CD4-positive, alpha-beta T cell treated with Interleukin-6 at 100 ng/mL for 8 hours (primary cell): ENCODE data around the gene SLC35F1.
"Not testable (repeated sequence)": the region's sequence is repeated elsewhere in the genome, so short reads cannot be mapped to it uniquely, and the experiment has no call there.

Experiments
- DNase-seq: peaks from one replicate; pipeline ENCODE4 v3.0.0-alpha.2; 2020; ENCODE audit warnings: mixed read lengths, low spot score

Gene SLC35F1

GRCh38 chr6:117992856-117993255 lies 85.8 kb downstream of the SLC35F1 start:
- DNase-seq = no peak

- no peak for DNase-seq
Observed at GRCh38 chr6:118012944-118013343, 105.9 kb downstream of the SLC35F1 start.

- no peak for DNase-seq
Observed at GRCh38 chr6:118016532-118016931, 109.5 kb downstream of the SLC35F1 start.

DNA sequence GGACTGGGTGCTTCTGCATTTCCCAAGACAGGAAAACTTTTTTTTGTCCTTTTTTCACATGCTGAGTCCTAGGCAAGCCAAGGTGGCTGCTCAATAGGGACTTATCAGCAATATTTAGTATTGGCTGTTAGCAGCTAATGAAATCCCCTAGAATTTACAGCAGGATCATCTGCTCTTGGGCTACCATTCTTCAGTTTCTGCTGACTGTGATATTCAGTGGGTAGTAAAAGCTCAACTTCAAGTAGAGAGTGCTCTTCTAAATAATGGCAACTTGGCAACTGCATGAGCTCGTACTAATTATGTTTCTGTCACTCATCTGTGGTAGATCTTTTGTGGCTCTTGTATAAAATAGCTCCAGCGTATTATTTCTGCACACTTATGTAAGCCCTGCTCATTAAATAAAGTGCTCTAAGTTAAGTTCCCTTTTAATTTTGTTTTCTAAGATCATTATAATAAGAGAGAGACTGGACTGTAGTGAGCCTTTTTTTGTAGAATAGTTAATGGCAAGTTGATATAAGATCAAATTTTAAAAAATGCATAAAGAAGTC lies 110.3 kb downstream of the SLC35F1 start:
- no peak for DNase-seq

- no peak for DNase-seq
Observed at GRCh38 chr6:118023771-118024170, 116.7 kb downstream of the SLC35F1 start.

- no peak for DNase-seq
Observed at GRCh38 chr6:118029967-118030366, 122.9 kb downstream of the SLC35F1 start.

- not testable (repeated sequence) for DNase-seq
Observed at GRCh38 chr6:118037479-118037878, 130.4 kb downstream of the SLC35F1 start.

DNA sequence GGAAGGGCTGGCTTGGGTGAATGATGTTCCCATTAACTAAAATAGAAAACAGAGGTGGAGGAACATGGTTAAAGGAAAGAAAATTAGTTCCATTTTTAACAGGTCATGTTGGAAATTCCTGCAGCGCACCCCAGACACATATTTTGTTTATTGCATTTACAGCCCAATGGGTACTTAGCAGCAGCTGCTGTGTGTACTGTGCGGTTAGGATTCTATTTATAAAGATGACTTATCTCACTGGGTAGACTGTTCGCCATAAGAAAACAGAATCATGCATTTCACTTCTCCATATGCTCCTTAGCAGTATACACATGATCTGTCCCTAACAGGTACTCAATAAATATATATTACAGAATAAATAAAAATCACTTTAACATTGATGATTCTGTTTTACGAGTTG lies 135.8 kb downstream of the SLC35F1 start:
- DNase-seq = no peak

- no peak for DNase-seq
Observed at GRCh38 chr6:118044275-118044674, 137.2 kb downstream of the SLC35F1 start.

- no peak for DNase-seq
Observed at GRCh38 chr6:118054082-118054481, 147.0 kb downstream of the SLC35F1 start.

DNA sequence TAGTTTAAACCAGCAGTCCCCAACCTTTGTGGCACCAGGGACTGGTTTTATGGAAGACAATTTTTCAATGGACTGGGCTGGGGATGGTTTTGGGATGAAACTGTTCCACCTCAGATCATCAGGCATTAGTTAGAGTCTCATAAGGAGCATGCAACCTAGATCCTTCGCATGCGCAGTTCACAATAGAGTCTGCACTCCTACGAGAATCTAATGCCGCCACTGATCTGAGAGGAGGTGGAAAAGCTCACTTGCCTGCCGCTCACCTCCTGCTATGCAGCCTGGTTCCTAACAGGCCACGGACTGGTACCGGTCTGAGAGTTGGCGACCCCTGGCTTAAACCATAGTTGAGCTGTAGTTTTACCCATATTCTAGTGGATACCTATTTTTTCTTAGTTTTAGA lies 154.6 kb downstream of the SLC35F1 start:
- no peak for DNase-seq

GRCh38 chr6:118080547-118080946 lies 173.5 kb downstream of the SLC35F1 start:
- DNase-seq = no peak

- DNase-seq = no peak
Observed at GRCh38 chr6:118083711-118084110, 176.6 kb downstream of the SLC35F1 start.

GRCh38 chr6:118085665-118086064 lies 178.6 kb downstream of the SLC35F1 start:
- DNase-seq = no peak

GRCh38 chr6:118086159-118086558 lies 179.1 kb downstream of the SLC35F1 start:
- DNase-seq = no peak

DNA sequence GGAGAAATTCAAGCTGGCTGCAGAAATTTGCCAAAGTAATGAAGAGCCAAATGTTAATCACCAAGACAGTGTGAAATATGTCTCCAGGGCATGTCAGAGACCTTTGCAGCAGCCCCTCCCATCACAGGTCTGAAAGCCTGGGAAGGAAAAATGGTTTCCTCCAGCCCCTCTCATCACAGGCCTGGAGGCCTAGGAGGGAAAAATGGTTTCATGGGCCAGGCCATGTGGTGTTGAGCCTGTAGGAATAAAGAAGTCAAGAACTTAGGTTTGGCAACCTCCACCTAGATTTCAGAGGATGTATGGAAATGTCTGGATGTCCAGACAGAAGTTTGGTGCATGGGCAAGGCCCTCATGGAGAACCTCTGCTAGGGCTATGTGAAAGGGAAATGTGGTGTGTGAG lies 185.0 kb downstream of the SLC35F1 start:
- DNase-seq = no peak

DNA sequence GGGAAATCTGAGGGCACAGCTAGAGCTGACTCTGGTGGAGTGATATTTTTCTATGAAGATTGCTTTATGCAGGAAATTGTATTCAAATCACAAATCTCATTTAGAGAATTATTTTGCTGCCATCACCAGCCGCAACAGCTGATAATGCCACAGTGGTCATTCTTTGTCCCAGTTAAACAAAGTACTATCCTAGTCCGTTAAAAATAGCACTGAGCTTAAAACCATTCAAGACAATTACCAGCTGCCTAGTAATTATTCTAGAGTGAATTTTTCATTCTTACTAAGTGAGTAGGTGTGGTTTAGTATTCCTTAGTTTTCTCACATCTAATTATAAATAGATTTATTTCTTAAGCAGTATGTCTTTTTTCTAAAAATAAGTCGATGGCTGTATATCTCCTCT lies 190.5 kb downstream of the SLC35F1 start:
- no peak for DNase-seq

GRCh38 chr6:118100717-118101116 lies 193.7 kb downstream of the SLC35F1 start:
- DNase-seq = no peak

- DNase-seq = no peak
Observed at GRCh38 chr6:118101220-118101619, 194.2 kb downstream of the SLC35F1 start.

DNA sequence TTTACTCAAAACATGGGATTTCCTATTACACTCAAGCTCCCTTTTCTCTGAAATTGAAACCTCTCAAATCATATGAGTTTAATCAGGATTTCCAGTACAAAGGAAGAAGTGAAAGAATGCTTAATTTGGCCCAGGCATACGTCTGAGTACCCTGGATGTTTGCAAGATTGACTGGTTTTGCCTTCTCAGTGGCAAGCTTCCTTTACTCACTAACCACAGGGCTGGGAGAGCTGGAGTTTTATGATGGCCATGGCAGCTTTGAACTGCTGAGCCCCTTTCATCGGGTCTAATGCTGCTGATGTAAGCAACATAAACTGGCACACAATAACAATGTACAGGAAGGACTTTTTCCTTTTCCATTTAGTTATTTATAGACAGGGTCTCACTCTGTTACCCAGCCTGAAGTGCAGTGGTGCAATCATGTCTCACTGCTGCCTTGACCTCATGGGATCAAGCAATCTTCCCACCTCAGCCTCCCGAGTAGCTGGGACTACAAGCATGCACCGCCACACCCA lies 194.8 kb downstream of the SLC35F1 start:
- DNase-seq = no peak

DNA sequence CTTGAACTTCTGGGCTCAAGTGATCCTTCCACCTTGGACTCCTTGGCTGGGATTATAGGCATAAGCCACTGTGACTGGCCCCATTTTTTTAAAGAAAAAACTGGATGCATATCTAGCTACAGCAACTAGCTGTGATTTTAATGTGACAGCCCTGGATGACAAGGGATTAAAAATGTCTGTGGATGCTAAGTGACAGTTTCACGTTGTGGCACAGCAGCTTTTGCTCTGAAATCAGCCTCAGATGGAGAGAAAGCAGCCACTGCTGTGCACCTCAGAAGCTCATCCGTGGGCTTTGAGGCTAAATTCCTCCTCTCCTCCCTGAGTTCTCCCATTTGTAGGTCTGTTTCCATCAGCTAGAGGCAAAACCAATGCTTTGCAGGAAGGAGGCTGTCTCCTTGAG lies 195.3 kb downstream of the SLC35F1 start:
- no peak for DNase-seq

DNA sequence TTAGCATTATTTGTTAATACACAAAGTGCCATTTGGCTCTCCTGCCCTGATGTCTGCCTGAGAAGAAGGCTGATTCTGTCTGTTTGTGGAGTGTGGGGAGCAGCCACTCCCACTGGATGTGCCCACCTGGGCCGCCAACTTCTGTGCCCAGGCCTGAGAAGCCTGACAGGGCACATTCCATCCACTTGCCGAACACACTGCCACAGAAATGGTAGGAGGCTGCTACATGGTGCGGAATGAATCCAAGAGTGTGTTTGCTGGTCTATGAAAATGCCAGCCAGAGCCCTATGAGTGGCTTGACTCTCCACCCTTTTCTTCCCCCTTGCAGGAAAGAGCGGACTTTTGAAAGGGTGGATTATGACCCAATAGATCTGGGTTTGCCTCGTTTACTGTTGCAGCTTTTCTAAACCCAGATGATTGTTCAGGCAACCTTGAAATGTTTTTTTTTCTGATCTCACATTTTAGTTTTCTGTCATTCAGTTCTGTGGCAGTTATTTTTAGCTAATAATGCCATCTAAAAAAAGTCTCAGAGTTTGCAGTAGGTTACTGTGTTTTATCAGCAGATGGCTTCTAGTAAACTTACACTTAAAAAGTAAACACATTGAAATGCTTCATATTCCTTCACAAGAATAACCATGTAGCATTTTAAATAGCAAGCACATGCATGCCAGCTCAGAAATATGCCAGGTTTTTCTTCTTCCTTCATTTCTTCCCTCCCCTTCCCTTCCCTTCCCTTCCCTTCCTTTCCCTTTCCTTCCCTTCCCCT lies 196.5 kb downstream of the SLC35F1 start:
- no peak for DNase-seq

DNA sequence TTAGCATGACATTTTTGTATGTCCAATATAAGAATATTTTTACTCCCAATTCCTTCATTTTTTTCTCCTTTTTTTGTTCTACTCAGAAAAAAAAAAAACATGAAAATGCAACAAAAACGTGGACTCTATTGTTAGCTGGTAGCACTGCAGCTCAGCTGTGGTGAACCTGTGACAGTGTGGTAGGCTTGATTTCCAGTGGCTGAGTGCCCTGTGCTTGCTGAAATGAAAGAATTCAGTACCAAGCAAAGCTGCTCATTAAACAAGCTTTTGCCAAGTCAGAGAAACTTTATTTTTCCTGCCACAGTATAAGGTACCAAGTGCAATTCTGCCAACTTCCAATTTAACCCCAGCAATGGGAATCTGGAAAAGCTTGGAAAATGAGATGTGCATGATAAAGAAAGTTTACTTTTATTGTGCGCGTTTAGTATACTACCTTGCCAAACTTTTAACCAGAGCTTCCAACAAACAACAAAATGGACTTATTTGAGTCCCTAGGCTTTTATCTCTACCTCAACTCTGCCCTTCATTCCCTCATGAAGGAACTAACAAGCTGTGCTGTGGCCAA lies 215.2 kb downstream of the SLC35F1 start:
- no peak for DNase-seq
